ENCODE measurements around the gene RAP1A. TPM values are rescaled to one million over a fixed set of nuclear protein-coding genes. Genes with fewer than 3 reads are reported as not detected.
"Not testable (repeated sequence)": the region's sequence is repeated elsewhere in the genome, so short reads cannot be mapped to it uniquely, and the experiment has no call there.

Gene RAP1A
- polyA plus RNA-seq, 3 donors = 61.9 to 85.8 (median 70.8) TPM

DNA sequence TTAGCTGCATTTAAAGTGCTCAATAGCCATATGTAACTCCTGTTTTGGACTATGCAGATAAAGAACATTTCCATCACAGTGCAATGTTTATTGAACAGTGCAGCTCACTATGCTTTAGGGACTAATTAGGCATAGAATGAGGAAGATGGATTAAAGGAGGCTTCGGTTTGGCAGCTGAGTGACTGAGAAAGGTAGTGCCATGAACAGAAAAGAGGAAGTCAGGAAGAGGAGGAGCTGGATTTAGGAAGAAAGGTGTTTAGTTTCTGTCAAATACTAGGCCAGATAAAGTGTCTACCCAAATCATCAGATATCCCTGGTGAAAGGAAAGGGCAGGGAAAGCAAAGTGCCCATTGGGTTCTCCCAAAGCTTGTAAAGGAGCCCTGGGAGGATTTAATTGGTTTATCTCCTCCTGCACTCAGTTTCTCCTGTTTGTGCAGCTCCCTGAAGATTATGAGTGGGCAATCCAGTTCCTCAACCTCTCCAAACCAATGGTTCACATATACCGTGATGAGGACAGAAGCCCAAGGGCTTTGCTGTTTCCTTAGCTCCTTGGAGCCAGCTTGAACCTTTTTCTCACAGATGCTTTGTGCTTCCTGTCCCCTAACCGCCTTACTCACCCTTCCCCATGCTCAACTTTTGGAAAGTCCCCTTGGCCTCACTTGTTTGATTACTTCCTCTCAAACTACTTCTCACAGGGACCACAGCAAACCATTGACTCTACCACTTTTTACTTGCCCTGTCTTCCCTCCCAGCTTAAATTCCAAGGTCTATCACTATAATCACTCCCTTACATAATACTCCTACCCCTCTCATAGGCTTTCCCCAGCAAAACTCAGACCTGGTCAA is 3.5 kb upstream of the RAP1A start:
- DNase-seq (ENCODE audit: extremely low read depth in 1 of 11, low read depth in 9 of 11, low spot score in 4 of 11) = no peak

DNA sequence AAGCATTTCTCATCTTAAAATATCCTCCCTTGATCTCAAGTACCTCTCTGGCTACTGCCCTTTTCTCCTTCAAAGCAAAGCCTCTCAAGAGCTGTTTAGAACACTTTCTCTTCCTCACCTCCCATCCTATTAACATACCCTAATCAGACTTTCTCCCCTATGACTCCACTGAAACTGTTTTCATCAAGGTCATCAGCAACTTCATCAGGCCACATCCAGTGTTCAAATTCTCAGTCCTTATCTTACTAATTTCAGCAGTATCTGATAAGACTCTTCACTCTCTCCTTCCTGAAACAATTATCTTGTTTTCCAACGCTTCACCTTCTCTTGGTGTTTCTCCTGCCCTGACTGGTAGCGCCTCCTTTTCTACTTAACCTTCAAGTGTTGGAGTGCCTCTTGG is 1.5 kb upstream of the RAP1A start:
- DNase-seq (ENCODE audit: extremely low read depth in 1 of 11, low read depth in 9 of 11, low spot score in 4 of 11) = no peak

DNA sequence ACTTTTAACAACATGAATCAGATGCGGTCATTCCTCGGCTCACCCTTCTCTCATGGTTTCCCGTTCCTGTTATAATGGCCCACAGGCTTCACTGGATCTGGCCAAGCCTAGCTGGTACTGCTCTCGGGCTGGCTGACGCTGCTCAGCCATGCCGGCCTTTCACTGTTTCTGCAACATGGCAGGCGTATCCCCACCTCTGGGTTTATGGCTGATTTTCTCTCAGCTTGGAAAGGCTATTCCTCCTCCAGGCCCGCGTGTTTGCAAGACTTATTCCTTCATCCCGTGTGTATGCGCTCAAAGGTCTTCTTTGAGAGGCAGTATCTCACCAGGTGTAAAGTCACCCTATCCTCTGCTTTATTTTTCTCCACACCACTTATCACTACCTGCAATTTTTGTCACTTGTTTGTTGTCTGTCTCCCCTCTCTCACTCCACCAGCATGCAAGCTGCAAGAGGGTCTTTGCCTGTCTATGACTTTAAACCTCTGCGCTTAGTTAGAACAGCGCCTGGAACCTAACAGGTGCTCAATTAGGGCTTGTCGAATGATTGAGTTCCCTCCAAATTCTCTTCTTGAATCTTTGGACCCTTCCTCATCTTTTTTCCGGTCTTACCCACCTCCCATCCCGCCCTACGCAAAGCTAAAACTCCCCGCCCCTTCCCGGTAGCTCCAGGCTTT is 491 bp upstream of the RAP1A start:
- DNase-seq (ENCODE audit: extremely low read depth in 1 of 11, low read depth in 9 of 11, low spot score in 4 of 11) = no peak

DNA sequence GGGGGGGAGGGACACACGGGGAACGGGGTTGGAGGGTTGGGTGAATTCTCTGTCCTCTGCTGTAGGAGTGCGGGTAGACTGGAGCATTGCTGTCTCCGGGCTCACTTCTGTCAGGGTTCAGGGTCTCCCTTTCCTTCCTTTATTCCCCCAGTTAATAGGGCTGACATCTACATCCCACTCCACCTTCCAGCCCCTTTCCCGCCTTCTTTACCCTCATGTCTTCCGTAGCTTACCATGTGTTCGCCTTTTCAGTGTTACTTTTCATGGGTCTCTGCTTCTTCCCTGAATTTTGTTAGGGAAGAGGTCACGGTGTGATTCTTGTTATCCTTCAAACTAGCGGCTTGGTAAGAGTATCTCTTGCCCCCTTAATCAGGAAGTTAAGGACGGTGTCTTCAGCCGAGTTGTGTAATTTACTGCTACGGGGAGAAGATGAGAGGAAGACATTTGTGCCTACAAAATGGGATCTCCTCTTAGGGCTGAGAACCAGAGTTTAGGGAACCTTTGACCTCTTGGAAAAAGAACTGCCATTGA is 917 bp downstream of the RAP1A start:
- DNase-seq (ENCODE audit: extremely low read depth in 1 of 11, low read depth in 9 of 11, low spot score in 4 of 11) = peak in 2 of 11 donors; percentile 25 to 31

DNA sequence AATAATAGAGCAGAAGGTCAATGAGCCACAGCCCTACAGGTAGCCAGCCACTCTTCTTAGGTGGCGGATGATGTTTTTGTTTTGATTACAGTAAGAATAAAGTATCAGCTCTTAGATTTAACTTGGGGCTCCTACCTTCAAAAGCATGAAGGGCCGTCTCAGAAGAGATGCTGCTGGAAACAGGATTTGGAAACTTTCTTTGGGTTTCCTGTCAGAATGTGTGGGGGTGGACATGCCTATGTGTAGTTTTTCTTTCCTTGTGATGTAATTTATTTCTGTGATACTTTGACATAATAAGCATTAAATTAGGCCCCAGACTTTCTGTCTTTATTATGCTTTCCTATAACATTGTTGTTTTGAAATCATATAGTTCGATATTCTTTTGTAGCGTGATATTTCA is 1.5 kb downstream of the RAP1A start:
- DNase-seq (ENCODE audit: extremely low read depth in 1 of 11, low read depth in 9 of 11, low spot score in 4 of 11) = no peak

DNA sequence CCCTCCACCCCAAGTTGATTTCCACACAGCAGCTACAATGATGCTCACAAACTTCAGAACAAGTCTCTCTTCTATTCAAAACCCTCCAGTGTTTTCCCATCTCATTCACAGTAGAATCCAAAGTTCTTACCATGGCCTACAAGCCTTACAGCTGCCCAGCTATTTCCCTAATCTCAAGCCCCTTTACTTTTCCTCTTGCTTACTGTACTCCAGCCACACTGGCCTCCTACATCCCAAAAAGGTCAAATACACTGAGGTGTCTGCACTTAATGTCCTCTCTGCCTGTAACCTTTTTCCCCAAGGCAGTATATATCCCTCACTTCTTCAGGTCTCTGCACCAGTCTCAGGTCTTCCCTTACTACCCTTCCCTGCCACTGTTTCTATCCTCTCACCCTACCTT is 2.6 kb downstream of the RAP1A start:
- no peak for DNase-seq (ENCODE audit: extremely low read depth in 1 of 11, low read depth in 9 of 11, low spot score in 4 of 11)

DNA sequence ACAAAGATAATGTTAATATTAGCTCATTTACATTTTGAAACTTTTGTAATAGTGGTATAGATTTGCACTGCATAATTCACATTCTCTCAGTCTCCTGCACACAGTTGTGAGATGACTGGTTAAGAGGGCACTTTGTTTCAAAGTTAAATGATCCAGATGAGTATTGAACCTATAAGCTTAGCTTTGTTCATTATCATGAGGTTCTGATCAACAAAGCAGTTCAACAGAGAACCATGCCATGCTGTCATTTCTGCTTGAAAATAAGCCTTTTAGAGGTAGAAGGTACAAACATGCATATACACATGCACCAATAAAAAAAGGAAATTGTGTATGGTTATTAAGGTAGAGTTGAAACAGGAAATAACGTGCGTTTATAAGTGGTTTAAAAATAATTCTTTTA is 4.8 kb downstream of the RAP1A start:
- no peak for DNase-seq (ENCODE audit: extremely low read depth in 1 of 11, low read depth in 9 of 11, low spot score in 4 of 11)

DNA sequence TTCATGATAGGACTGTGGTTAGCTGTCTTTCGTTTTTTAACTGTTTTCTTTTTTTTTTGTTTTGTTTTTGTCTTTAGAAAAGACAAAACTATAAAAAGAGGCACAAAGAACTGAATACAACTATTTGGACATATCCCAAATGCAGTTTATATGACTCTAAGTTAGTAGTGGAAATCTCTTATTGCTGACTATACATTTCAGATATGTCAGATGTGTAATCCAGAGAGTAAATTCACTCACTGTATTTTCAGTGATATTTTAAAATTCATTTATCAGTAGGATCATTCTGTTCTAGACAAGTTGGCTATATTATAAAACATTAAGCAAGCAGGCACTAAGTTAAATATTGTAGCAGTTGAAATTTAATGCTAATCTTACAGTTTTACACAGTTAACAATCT is 5.7 kb downstream of the RAP1A start:
- no peak for DNase-seq (ENCODE audit: extremely low read depth in 1 of 11, low read depth in 9 of 11, low spot score in 4 of 11)

DNA sequence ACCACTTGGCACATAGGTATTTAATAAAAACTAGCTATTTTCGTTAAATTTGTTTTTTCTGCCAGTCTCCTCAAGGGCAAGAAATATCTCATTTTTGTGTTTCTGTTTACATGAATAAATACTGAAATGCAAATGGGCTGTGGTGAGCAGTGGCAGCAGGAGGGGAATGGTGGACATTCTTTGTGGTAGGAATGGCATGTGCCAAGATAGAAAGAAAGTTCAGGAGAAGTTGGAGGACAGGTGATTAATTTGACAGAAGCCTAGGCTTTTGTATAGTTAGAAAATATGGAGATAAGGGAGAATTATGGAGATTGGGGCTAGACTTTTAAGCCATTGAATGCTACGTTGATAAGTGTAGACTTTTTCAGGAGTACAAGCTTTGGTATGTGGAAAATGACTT is 8.6 kb downstream of the RAP1A start:
- DNase-seq (ENCODE audit: extremely low read depth in 1 of 11, low read depth in 9 of 11, low spot score in 4 of 11) = no peak

DNA sequence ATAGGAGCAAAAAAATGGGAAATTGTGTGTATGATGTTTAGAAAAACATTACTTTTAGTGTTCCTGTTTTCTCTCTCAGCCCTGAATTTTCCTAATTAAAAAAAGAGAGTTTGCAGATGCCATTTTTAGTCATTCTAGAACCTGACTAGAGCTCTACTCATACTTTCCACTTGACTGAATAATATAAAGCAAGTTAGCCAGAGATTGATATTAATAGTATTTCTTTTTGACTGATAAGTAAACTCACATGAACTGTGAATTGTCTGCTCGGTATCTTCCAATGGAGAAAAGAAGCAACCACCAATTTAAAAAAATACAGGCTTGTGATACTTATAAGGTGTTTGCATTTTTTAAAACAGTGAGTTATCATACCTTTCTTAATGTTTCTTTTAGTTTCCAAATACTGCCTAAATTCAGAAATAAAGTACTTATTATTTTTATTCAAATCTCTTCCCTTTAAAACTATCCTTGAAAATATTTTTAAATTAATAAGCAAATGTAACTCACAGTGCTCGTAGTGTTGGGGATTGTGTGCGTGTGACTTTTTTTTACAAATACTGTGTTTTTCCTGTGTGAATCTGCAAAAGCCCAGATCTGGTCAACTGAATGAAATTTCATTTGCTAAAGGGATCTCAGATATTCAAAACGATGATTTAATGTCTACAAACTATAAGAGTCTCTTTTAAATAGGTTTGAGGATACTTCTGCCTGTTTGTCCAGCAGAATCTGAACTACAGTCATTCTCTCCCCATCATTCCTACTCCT is 9.8 kb downstream of the RAP1A start:
- DNase-seq (ENCODE audit: extremely low read depth in 1 of 11, low read depth in 9 of 11, low spot score in 4 of 11) = no peak

DNA sequence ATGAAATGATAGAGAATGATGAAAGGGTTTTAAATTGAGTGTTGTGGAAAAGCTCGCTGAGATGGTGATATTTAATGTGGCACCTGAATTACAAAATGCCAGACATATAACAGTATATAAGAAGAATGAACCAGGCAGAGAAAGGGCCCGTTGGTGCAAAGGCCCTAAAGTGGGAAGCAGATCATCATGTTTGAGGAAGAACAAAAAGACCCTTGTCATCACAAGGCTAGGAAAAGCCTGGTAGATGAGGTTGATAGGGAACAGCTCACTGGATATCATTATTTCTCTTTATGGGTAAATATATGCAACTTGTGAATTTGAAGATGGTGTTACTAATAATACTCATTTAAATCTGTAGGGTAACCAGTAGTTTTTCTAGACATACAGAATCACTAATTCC is 11.0 kb downstream of the RAP1A start:
- DNase-seq (ENCODE audit: extremely low read depth in 1 of 11, low read depth in 9 of 11, low spot score in 4 of 11) = no peak

DNA sequence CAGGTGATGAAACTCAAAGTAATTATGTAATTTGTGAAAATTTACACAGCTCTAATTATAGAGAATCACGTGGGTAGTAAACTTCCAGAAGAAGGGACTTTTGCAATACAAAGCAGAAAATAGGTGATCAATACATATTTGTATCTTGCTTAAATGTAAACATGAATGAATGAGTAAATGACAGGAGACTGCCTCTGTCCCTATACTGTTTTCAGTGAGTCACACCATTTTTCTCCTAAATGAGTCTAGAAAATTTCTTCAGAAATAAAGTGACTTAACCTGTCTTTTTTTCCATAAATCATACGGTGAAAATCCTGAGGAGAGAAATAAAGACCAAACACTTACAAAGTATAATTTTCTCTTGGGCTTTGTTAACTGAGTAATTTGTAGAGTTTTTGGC is 11.9 kb downstream of the RAP1A start:
- no peak for DNase-seq (ENCODE audit: extremely low read depth in 1 of 11, low read depth in 9 of 11, low spot score in 4 of 11)

DNA sequence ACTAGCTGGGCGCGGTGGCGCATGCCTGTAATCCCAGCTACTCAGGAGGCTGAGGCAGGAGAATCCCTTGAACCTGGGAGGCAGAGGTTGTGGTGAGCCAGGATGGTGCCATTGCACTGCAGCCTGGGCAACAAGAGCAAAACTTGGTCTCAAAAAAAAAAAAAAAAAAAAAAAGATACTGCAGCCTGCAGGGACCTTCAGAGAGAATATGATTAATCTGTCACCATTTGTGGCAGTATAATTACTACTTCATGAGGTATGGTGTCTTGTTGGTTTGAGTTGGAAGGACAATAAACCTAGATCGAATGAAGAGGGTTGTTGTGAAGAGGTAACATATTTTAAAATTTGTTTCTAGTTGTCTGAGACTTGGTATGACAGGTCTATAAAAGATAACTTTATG is 13.2 kb downstream of the RAP1A start:
- not testable (repeated sequence) for DNase-seq (ENCODE audit: extremely low read depth in 1 of 11, low read depth in 9 of 11, low spot score in 4 of 11)

DNA sequence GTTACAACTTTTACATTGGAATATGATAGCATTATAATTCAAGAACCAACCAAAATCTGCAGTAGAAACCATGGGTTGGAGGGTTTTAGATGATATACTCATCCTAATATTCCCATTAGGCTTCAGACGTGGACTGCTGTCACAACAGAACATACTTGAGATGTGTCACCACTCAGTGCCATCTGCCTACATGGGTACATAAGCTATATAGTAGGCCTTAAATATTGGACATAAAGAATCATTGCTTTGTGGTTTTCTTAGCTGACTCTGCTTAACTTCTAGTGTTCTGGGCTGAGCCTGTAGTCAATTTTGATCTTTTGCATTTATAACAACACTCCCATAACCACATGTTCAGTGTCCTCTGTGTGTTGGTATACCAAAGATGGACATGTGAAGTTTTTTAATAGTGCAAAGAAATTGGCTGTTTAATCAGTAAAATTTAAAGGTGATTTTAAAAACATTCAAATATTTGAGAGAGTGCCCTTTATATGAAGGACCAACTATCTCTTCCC is 14.2 kb downstream of the RAP1A start:
- no peak for DNase-seq (ENCODE audit: extremely low read depth in 1 of 11, low read depth in 9 of 11, low spot score in 4 of 11)

DNA sequence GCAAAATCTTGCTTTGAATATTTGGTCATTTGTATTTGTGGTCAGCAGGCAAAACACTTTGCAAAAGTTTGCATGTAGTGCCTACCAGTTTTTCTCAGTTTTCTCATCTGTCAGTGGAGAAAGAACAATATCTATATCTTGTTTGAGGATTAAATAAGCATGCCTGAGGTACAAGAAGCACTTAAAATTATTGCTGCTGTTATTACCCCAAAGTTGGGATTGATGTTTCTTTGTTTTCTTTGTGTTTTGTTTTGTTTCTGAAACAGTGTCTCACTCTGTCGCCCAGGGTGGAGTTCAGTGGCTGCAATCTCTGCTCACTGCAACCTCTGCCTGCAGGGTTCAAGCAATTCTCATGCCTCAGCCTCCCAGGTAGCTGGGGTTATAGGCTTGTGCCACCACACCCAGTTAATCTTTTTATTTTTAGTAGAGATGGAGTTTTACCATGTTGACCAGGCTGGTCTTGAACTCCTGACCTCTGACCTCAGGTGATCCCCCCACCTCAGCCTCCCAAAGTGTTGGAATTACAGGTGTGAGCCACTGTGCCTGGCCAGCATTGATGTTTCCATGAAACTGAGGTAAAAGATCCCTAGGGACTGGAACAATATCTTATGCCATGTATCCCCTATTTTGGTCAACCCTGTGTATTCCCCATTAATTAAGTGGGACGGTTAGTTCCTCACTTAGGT is 15.9 kb downstream of the RAP1A start:
- DNase-seq (ENCODE audit: extremely low read depth in 1 of 11, low read depth in 9 of 11, low spot score in 4 of 11) = no peak

DNA sequence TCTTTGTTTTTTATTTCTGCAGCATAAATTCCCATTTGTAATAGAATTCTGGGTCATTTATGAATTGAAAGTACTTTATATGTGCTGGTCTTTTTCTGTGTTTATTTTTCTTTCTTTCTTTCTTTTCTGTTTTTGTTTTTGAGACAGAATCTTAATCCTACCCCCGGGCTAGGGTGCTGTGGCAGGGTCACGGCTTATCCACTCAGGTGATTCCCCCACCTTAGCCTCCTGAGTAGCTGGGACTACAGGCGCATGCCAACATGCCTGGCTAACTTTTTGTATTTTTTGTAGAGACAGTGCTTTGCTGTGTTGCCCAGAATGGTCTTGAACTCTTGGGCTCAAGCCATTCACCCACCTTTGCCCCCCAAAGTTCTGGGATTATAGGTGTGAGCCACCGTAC is 18.7 kb downstream of the RAP1A start:
- no peak for DNase-seq (ENCODE audit: extremely low read depth in 1 of 11, low read depth in 9 of 11, low spot score in 4 of 11)

DNA sequence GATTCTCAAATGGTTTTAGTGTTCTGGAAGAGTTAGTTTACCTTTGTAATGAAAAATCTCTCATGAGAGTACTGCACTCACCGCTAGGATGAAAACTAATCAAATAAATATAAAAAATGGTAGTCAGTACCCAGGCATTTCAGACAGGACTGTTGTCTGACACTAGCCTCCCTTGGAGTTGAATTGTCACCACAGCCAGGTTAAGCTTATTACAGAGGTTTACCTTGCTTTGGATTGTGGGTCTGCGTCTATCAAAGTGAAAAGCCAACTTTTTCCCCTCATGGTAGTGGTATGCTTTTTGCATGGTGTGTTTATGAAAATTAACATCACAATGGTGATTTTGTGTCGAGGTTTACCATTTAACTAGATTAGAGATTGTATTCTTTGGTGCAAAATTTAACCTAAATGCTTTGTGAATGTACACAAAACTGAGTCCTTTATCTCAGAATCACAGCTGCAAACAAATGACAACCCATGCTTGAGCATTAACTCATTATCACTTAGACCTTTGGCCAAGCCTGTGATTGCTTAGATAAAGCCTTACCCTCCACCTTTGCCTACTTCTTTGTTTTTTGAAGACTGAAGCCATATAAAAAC is 20.1 kb downstream of the RAP1A start:
- no peak for DNase-seq (ENCODE audit: extremely low read depth in 1 of 11, low read depth in 9 of 11, low spot score in 4 of 11)

DNA sequence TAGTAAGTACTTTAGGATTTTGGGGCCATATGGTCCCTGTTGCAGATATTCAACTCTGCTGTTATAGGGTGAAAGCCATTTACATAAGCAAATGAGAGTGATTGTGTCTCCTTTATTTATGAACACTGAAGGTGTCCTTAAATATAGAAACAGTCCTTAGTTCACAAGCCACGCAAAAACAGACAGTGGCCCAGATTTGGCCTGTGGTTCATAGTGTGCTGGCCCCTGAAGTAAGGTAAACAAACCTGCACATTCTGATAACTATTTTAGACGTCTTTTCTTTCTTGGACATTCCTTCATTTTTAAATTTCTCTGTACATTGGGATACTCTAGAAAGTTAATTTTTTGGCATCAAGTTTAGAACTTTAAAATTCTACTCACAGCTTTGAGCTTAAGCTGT is 23.5 kb downstream of the RAP1A start:
- no peak for DNase-seq (ENCODE audit: extremely low read depth in 1 of 11, low read depth in 9 of 11, low spot score in 4 of 11)

DNA sequence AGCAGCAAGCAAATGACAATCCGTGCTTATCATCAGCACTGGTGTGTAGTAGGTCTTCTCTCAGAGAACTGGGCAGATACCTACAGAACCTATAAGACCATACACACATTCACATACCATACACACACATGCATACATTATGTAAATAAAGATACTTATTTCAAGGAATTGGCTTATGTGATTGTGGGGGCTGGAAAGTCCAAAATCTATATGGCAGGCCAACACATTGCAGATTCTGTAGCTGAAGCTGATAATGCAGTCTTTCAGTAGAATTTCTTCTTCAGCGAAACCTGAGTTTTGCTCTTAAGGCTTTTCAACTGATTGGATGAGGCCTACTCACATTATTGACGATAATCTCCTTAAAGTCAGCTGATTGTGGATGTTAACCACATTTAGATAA is 24.1 kb downstream of the RAP1A start:
- no peak for DNase-seq (ENCODE audit: extremely low read depth in 1 of 11, low read depth in 9 of 11, low spot score in 4 of 11)

Measured in renal cortex interstitium (tissue), 11 donors.